HG03442 (cell line): ENCODE data around the gene GSK3B.

Experiments used
- ATAC-seq: cut with Tn5 transposase; IDR thresholded peaks from one replicate; pipeline ENCODE4 v1.9.1; 2021; ENCODE audit warnings: mild to moderate bottlenecking, moderate library complexity; ENCODE audit not compliant: unreplicated experiment

GSK3B gene

DNA sequence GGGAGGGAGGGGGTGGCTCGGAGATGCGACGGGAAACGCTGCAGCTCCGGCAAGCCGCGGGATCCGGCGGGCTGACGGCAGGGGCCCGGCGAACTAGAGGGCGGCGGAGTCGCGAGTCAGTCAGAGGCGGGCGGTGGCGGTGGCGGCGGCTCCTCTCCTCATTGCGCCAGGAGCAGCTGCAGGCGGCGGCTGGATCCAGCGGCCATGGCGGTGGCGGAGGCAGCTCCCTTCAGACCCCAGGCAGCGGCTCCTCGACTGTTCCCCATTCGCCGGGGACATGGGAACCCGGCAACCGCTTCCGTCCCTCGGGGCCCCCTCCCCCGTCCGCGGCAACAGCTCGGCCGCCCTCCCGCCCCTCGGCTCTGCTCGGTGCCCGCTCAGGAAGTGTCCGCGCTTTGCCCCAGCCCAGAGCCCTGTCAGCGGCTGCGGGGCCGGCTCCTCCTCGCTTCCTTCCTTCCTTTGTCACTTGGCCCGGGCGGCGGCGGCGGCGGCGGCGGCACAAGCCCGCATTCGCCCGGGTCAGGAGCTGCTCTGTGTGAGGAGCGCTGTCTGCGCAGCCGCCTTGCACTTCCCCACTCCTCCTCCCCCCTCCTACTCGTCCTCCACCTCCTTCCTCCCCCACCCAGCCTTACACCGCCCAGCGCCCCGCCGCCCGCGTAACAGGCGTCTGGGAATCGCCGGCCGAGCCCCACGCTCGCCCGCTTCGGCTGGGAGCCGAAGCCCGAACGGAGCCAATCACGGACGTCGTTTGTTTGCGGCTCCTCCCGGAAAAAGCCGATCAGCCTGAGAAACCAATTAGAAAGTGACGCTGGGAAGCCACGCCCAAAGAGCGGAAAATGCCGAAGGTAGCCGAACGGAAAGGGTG, at the start of gene GSK3B:
TSS of gene GSK3B (minus strand) at position 537 of the 865 bp plus-strand sequence. CDS start 1,013 bp downstream, outside the sequence.
- ATAC-seq, result peak; percentile 0

GRCh38 chr3:120143676-120144075, 49.4 kb upstream of the GSK3B start:
- ATAC-seq, result no peak

- no peak for ATAC-seq
These were observed 48.0 kb upstream of the GSK3B start for GRCh38 chr3:120142236-120142635.

DNA sequence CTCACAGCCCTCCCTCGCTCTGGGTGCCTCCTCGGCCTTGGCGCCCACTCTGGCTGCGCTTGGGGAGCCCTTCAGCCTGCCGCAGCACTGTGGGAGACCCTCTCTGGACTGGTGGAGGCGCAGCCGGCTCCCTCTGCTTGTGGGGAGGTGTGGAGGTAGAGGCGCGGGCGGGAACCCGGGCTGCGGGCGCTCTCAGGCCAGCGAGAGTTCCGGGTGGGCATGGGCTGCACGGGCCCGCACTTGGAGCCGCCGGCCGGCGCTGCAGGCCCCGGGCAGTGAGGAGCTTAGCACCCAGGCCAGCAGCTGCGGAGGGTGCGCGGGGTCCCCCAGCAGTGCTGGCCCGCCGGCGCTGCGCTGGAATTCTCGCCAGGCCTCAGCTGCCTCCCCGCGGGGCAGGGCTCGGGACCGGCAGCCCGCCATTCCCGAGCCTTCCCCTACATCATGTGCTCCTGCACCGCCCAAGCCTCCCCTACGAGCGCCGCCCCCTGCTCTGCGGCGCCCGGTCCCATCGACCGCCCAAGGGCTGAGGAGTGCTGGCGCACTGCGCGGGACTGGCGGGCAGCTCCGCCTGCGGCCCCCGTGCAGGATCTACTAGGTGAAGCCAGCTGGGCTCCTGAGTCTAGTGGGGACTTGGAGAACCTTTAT, 46.0 kb upstream of the GSK3B start:
- no peak for ATAC-seq

- ATAC-seq, result no peak
These were observed 44.9 kb upstream of the GSK3B start for GRCh38 chr3:120139140-120139539.

GRCh38 chr3:120137548-120137947, 43.3 kb upstream of the GSK3B start:
- ATAC-seq, result no peak

DNA sequence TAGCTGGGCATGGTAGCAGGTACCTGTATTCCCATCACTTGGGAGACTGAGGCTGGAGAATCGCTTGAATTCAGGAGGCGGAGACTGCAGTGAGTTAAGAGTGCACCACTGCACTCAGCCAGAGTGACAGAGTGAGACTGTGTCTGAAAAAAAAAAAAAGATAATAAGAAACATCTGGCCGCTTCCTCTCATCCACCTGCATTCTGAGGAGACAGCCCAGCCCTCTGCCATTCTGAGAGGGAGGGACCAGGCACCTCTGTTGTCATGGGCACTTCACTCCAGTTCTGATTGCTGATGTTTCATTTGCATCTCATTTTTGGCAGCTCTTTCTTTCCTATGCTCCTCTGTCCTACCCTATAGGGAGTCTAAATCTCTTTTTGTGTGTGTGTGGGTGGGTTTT, 36.4 kb upstream of the GSK3B start:
- ATAC-seq, result no peak

DNA sequence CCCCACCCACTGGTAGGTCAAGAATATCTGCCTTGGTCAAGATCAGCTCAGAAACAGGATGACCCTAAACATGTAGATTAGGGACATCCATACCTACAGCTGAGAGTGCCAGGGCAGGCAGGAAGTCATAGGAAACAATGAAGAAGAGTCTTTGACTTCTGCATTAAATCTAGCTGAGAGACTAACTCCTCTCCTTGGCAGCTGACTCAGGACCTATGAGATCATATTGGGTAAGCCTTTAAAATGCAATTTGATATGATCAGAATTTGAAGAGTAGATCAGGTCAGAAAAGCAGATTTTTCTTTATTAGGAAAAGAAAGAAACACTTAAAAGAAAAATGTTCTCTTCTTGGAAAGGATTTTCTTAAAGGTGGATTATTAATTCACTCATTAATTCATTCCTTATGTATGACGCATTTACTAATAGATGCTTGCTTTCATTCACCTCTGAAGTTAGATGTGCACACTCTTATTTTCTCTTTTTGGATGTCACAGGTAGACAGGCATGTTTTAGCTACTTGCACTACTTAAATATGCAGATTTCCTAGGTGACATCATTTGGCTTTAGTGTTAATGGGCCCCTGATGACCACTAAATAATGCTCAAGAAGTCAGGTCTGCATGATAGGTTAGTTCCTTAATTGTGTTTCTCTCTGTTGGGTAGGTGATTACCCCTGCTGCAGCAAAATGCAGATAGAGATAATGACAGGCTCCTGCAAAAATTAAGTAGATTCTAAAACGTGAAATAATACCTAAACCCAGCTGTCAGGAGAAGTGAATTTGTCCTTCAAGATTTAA, 35.7 kb upstream of the GSK3B start:
- ATAC-seq, result no peak

GRCh38 chr3:120129051-120129450, 34.8 kb upstream of the GSK3B start:
- ATAC-seq, result no peak

- ATAC-seq, result no peak
These were observed 31.7 kb upstream of the GSK3B start for GRCh38 chr3:120125992-120126391.

DNA sequence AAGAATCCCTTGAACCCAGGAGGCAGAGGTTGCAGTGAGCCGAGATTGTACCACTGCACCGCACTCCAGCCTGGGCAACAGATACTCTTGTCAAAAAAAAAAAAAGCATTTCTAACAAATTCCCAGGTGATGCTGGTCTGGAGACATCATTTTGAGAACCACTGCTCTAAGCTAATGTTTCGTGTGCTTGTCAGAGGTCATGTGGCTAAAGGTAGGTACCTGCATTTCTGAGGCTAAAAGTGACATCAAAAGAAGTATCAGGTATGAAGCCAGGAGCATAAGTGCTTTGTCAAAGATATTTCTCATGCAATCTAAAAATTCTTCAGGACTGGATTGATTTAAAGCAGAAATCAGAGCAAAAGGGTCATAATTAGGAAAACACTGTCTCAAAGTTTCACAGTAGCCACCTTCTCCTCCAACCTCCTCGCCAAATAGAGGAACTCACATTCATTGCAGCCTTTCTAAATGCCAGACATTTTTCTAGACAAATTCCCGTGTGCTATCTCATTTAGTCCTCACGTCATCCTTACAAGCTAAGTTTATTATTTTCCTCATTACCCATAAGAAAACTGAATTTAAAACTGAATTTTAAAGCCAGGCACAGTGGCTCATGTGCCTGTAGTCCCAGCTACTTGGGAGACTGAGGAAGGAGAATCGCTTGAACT, 25.7 kb upstream of the GSK3B start:
- ATAC-seq, result no peak

- no peak for ATAC-seq
These were observed 20.7 kb upstream of the GSK3B start for GRCh38 chr3:120114981-120115380.

- ATAC-seq, result no peak
These were observed 20.1 kb upstream of the GSK3B start for GRCh38 chr3:120114376-120114775.

- no peak for ATAC-seq
These were observed 19.2 kb upstream of the GSK3B start for GRCh38 chr3:120113128-120114116.

- no peak for ATAC-seq
These were observed 17.7 kb upstream of the GSK3B start for GRCh38 chr3:120111898-120112297.

GRCh38 chr3:120103276-120103675, 9.0 kb upstream of the GSK3B start:
- ATAC-seq, result no peak

DNA sequence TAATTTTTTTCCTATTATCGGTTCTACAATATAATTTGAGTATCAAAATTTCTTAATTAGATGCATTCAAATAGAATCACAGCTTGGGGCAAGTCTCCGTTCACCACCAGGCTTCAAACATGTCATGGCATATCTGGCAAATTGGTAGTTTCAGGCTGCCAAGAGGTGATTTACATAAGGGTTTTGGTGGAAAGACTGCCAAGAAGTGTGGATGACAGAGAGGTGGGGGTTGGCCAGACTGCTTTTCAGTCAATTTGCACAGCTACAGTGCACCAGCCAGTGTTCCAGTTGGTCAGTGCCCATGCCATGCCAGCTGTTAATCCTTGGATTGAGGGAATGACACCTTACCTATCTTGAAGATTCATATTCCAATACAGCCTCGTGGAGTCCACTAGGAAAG, 8.4 kb upstream of the GSK3B start:
- no peak for ATAC-seq

GRCh38 chr3:120102232-120102631, 8.0 kb upstream of the GSK3B start:
- no peak for ATAC-seq

DNA sequence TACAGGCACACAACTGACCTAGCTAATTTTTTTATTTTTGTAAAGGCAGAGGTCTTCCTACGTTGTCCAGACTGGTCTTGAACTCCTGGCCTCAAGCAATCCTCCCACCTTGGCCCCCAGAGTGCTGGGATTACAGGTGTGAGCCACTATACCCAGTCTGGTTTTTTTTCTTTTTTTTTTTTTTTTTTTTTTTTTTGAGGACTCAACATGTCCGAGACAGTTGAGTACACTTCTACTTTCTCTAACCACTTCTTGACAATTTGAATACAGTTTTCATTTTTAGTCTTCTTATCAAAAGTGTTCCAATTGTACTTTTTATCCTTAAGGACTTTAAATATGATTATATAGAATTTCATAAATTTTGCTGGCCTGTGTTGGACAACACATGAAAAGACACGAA, 7.4 kb upstream of the GSK3B start:
- no peak for ATAC-seq

GRCh38 chr3:120100711-120101110, 6.5 kb upstream of the GSK3B start:
- no peak for ATAC-seq
